ENCODE results near the gene MREG. TPM values are rescaled to one million over a fixed set of nuclear protein-coding genes. Genes with fewer than 3 reads are reported as not detected.

MREG gene
- total and polyA plus RNA-seq, 9 donors: 0.85 to 5.4 (median 2.1) TPM

GRCh38 chr2:215898363-215898762 is 115.0 kb downstream of the MREG start:
- intact Hi-C loops (cut with DNase I): no loop called here
- 72 to 91% (median 89%) methylated on average over 2 of the region's 2 CpGs for whole genome bisulfite sequencing, 3 donors

GRCh38 chr2:215896921-215897320 is 116.4 kb downstream of the MREG start:
- H3K9me3 ChIP-seq: no peaks in the 10 kb centered on the region
- no peaks in the 10 kb centered on the region for H3K4me1 ChIP-seq (ENCODE audit: insufficient read depth)
- TF ChIP-seq CTCF (IDR thresholded peaks at IDR 0.05) (no peak), POLR2A (IDR thresholded peaks at IDR 0.05) (no peak), EP300 (IDR thresholded peaks at IDR 0.05) (no peak)
- H3K4me3 ChIP-seq: no peak overlapping the region
- no peak for DNase-seq
- no peaks in the 10 kb centered on the region for H3K36me3 ChIP-seq
- H3K27me3 ChIP-seq: no peaks in the 10 kb centered on the region
- intact Hi-C loops (cut with DNase I): no loop called here
- WGBS, 3 donors: 71 to 72% (median 72%) methylated on average over 4 of the region's 4 CpGs
- no peak overlapping the region for H3K27ac ChIP-seq

More at GRCh38 chr2:215898363-215898762, 115.0 kb downstream of the MREG start:
- DNase-seq: no peak
- Histone ChIP-seq H3K4me1 (ENCODE audit: insufficient read depth) (no peaks in the 10 kb centered on the region), H3K4me3 (no peak overlapping the region), H3K36me3 (no peaks in the 10 kb centered on the region), H3K9me3 (no peaks in the 10 kb centered on the region), H3K27me3 (no peaks in the 10 kb centered on the region), H3K27ac (no peak overlapping the region)
- TF ChIP-seq EP300 (IDR thresholded peaks at IDR 0.05): no peak
- no peak for TF ChIP-seq POLR2A (IDR thresholded peaks at IDR 0.05)
- no peak for TF ChIP-seq CTCF (IDR thresholded peaks at IDR 0.05)

GRCh38 chr2:215895330-215895729 is 118.0 kb downstream of the MREG start:
- no peak overlapping the region for H3K27ac ChIP-seq
- H3K36me3 ChIP-seq: no peaks in the 10 kb centered on the region
- WGBS, 3 donors: 76 to 93% (median 87%) methylated on average over 4 of the region's 4 CpGs
- no peaks in the 10 kb centered on the region for H3K9me3 ChIP-seq
- no peak for DNase-seq
- TF ChIP-seq POLR2A (IDR thresholded peaks at IDR 0.05) (no peak), EP300 (IDR thresholded peaks at IDR 0.05) (no peak), CTCF (IDR thresholded peaks at IDR 0.05) (no peak)
- intact Hi-C loops (cut with DNase I): no loop called here
- H3K4me3 ChIP-seq: no peak overlapping the region
- no peaks in the 10 kb centered on the region for H3K4me1 ChIP-seq (ENCODE audit: insufficient read depth)
- no peaks in the 10 kb centered on the region for H3K27me3 ChIP-seq

Other genes with a start within 250 kb of the MREG start
- 10 to 100 TPM in 4 of 7 donors, 1 to 10 TPM in 3; 7.0 to 15.0 (median 11.5) TPM for gene PECR, start 68.3 kb upstream of the MREG start, total RNA-seq
- 10 to 100 TPM in 1 of 2 donors, 1 to 10 TPM in 1; 8.6 to 11.9 TPM for gene PECR, start 68.3 kb upstream of the MREG start, polyA plus RNA-seq
- under 1 TPM; 0.25 to 0.79 (median 0.37) TPM for gene TMEM169, start 68.4 kb upstream of the MREG start, total RNA-seq
- gene TMEM169, start 68.4 kb upstream of the MREG start, polyA plus RNA-seq: under 1 TPM; 0.24 to 0.65 TPM
- 100 to 1,000 TPM; 109 to 223 (median 206) TPM for gene XRCC5, start 95.8 kb upstream of the MREG start, total RNA-seq
- gene XRCC5, start 95.8 kb upstream of the MREG start, polyA plus RNA-seq: 100 to 1,000 TPM; 110 to 216 TPM